Fibroblast of gingiva (primary cell): ENCODE measurements around the gene ZNF800.
A peak's percentile ranks its signal among the peaks of the same experiment; 100 is the strongest.

Experiments
- DNase-seq: peaks from one replicate; pipeline ENCODE4 v3.0.0-alpha.2; 2011; ENCODE audit warnings: low read depth

The ZNF800 gene

DNA sequence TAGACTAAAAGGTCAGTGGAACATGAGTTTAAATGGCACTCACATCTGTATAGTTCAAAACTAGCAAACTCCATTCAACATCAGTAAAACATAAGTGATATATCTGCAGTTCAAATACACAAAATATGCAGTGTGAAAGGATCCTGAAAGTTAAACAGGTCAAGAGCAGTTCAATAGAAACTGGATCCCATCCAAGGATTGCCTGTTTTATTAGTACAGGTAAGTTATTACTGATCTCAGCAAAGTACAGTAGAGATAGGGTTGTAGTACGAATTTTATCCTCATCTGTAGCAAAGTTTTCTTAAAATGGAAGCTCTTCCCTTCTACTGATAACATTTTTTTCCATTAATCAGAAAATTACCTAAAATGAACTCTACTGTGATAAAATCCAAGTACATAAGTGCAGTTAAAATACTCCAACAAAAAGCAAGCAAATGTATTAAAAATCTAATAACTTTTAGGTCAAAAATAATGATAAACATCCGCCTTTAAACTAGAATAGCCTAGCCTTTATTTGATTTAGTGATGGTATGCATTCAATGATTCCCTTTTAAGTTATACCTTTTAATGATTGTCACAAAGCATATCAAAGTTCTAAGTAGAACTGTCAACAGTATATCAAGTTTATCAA, 2.2 kb downstream of the ZNF800 start:
- no peak for DNase-seq

DNA sequence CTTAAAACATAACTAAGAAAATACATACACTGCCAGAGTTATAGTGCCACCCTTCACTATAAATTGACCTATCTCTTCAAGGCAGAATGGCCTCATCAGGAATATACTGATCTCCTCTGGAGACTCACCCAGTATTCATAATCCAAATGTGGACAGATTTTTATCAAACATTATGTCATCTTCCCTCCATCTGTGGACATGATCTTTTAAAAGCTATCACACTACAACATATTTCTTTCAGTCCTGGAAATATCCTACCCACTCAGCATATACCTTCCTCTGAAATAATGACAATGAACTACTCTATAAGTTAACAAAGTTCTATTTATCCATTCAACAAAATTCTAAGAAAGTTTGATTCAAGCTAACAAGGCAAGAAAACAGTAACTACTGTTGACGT, 3.2 kb downstream of the ZNF800 start:
- no peak for DNase-seq

GRCh38 chr7:127387974-127388373, 4.5 kb downstream of the ZNF800 start:
- DNase-seq, result no peak

GRCh38 chr7:127383123-127383835, 9.2 kb downstream of the ZNF800 start:
- peak; percentile 1 for DNase-seq

- DNase-seq, result no peak
Observed at GRCh38 chr7:127382301-127383085, 10.0 kb downstream of the ZNF800 start.

DNA sequence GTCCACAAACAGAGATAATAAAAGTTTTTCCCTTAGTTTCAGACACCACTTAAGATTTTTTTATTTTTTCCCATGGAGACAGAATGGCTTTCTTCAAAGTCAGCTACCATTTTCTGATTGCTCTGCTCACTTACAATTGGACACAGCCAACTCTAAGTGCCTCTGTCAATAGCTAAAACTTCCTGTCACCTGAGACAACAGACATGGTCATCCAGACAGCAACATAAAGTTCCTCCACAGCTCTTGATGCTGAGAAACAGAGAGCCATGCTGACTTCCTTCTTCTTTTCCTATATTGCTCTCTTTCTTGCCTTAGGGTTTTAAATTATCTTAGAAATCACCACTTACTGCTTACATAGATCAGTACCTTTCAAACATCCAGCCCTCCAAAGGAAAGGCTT, 12.0 kb downstream of the ZNF800 start:
- DNase-seq, result no peak

DNA sequence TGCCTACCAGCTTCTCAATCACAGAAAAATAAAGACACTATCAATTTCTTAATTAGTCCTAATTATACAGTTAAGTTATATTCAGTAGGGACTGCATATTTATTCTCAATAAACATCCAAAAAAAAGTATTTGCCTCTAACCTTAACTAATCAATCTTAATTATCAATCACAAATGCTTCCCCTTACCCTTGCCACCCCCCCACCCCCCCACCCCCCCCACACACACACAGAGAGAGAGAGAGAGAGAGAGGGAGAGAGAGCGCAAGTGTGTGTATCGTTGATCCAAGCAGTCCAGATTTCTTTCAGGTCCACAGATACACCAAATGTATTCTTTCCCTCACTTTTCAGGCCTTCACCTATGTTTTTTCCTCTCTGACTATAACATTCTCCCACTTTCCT, 12.9 kb downstream of the ZNF800 start:
- no peak for DNase-seq

GRCh38 chr7:127378537-127378936, 14.0 kb downstream of the ZNF800 start:
- no peak for DNase-seq

DNA sequence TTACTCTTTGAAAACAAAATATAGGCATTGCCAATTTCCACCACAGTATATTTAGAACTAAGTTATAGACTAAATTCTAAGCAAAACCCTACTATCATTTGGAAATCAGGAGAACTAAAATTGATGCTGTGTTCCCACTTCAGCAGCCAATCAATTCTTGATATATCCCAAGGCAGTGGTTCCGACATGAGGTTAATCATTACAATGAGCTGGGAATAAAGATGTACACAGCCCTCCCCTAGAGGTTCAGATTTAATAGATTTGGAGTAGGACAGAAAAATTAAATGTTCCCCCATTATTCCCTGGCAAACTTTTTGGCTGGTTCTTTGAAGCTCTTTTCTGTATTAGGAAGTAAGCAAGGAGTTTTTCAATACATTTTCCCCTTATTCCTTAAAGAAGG, 15.1 kb downstream of the ZNF800 start:
- DNase-seq, result no peak

DNA sequence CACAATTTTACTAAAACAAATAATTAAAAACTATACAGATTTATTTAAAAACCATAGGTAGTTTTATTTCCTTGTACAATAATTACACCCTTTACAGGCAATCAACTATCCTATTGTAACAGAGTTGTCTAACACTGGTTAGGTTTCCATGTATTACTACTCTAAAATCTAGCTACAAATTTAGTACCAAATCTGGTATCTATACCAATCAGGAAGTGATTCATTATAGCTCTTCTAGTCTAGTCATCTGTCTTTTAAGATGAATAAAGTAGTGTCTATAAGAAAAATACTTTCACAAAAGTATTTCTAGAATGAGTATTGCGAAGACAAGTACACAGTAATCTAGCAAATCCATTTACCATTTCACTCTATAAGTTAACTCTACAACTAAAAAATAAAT, 16.9 kb downstream of the ZNF800 start:
- no peak for DNase-seq

- DNase-seq, result no peak
Observed at GRCh38 chr7:127367679-127368078, 24.8 kb downstream of the ZNF800 start.

DNA sequence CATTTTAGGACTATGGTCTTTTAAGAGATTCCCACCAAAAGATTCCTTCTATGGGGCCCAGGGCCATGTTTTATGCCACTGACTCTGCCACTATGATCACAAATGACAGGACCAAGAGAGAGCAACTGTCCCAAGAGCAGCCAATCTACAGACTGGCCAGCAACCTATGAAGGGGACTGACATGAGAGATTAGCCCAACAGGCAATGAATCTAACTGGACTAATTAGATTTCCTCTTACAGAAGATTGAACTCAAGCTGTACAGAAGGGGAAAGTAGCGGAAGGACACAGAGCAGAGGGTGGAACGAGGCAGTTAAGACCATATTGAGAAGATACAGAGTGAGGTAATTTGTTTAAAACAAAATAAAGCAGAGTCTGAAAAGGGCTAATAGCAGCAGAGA, 25.8 kb downstream of the ZNF800 start:
- no peak for DNase-seq

GRCh38 chr7:127365957-127366315, 26.6 kb downstream of the ZNF800 start:
- DNase-seq, result no peak

DNA sequence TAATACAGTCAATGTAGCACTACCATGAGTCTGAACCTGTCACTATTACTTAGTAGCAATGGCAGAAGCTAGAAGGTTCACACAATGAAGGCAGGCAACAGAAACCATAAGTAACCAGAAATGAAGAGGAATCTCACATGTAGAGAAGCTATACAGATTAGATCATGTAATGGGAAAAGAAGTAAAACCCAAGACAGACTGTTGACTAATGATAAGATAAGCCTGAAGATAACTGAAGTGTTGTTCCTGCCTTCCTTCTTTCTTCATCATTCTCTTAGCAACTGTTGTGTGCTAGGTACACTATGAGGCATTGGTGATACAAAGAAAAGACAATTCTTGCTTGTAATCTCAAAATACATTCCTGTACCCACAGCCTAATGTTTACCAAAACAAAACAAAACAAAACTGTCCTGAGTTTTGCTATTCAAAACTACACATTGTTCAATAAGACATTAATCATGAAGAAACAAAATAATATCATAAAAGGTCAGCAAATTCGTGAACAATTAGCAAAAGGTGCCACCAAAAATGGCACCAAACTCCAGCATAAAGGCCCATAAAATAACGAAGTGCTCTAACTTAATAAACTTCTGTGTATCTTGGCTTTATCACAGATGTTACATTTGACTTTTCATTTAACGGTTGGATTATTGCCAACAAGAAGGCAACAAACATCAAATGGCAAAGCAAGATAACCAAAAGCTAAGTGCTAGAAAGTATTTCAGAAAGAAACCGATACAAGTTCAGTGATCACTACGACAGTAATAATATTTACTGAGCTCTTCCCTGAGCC, 27.1 kb downstream of the ZNF800 start:
- no peak for DNase-seq

DNA sequence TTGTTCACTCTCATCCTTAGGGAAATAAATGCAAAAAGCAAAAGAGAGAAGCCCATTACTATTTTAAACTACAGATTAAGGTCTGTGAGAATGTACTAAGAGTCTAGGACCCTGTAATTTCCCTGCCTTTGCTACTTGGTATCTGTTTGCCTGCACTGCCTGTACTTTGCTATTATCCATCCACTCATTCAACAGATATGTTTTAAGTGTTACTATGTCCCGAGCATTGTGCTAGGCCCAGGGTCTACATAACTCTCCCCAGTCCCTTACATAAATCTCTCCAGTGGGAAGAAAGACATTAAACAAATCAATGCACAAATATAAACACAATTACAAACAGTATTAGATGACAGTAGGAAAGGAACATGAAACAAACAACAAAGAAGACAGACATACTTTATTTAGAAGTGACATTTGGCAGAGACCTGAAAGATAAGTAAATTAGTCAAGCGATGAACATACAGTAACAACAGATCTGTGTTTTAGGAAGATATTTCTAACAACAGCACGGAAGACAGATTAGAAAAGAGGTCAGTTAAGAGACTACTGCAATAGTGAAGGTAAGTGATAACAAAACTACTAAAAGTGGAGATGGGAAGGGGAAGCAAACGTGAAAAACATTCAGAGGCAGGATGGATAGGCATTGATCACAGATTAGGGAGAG, 30.0 kb downstream of the ZNF800 start:
- no peak for DNase-seq

DNA sequence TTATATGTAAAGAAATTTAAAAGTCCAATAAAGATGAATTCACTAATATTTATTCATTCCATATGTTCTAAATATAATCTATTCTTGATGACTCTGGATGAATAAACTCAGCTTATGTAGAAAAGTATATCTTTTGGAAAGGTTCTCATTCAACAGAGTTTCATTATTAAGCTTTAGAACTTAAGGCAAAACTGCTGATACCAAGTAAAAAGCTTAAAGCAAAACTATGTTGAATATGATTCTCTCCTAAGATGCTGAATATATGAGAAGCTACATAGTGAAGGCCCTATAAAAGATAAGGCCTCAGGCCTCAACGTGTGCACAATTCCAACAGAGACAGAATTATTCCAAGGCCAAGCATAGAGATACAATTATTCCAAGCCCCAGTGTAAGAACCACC, 30.8 kb downstream of the ZNF800 start:
- DNase-seq, result no peak

GRCh38 chr7:127359011-127359410, 33.5 kb downstream of the ZNF800 start:
- DNase-seq, result no peak

DNA sequence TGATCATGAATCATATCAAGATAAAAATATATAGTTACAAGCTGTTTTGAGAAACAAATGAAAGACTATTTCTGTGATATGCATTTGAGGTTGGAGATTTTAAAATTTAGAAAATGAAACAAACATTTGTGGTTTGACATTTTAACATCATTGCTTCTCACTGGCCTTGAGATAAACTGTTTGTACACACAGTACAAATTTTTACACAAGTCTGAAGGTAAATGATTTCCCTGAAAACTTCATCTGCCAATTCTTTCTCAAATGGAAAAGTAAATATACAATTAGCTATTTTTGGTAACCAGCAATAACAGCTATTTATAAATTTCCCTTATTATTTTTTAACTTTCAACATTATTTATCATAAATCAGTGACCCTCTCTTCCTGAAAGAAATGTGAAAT, 38.6 kb downstream of the ZNF800 start:
- DNase-seq, result no peak

- DNase-seq, result no peak
Observed at GRCh38 chr7:127350586-127350985, 41.9 kb downstream of the ZNF800 start.

- DNase-seq, result no peak
Observed at GRCh38 chr7:127349881-127350280, 42.6 kb downstream of the ZNF800 start.

DNA sequence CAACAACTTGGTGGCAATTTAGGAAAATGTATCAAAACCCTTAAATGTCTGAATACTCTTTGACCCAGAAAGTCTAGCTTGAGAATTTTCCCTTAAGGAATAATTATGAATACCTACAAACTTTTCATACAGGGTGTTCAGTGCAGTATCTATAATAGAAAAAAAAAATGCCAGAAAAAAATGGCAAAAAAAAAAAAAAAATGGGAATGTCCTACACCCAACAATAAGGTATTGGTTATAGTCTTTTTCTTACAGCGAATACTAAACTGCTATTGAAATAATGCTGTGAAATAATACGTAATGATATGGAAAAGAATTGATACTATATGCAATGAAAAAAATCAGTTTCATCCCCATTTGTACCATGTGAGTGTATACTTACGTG, 44.3 kb downstream of the ZNF800 start:
- no peak for DNase-seq
